A549 (cell line): ENCODE results near the gene SNAP91. TPM values are rescaled to one million over a fixed set of nuclear protein-coding genes. Genes with fewer than 3 reads are reported as not detected.
"Not testable (repeated sequence)": the region's sequence is repeated elsewhere in the genome, so short reads cannot be mapped to it uniquely, and the experiment has no call there.

Source experiments
- ATAC-seq, 2 experiments: fragments of 200-7000 bp in 1 of 2; fragments of >200 bp in 1 of 2; cut with Nextera tagmentation in 1 of 2; cut with Tn5 transposase in 1 of 2; 3 replicates each; pipeline versions ENCODE4 v1.8.0 to v1.9.1; 2018 to 2020; ENCODE audit warnings: mild to moderate bottlenecking in 1 of 2, moderate library complexity in 1 of 2
- CTCF ChIA-PET: fragments of 300-600 bp; sonication (Branson Sonifier 250); formaldehyde crosslinking; extraction: SDS; loops from one replicate; lab custom pipeline; 2021; ENCODE audit warnings: antibody characterized with exemption, inconsistent platforms; lab: Yijun Ruan, JAX
- POLR2A ChIA-PET: fragments of 350-600 bp; formaldehyde crosslinking; extraction: SDS; loops from one replicate; lab custom pipeline; 2021; ENCODE audit warnings: antibody characterized with exemption, inconsistent platforms; lab: Yijun Ruan, JAX
- DNase-seq, 2 experiments: peaks; one replicate each; pipeline versions ENCODE4 v3.0.0 to v3.0.0-alpha.2; 2011 to 2016; ENCODE audit warnings: low read depth in 1 of 2, low spot score in 1 of 2
- FAIRE-seq: peaks from 2 replicates; lab custom pipeline; 2011; peaks lifted over from hg19 to GRCh38; lab: Jason Lieb, UNC
- H3K27ac ChIP-seq, 2 experiments: fragments of >200 bp; sonication (Bioruptor Twin); formaldehyde crosslinking; 3 replicates each; pipeline ENCODE4 v1.5.1; 2016 to 2017
- H3K4me1 ChIP-seq: fragments of >200 bp; sonication (Bioruptor Twin); formaldehyde crosslinking; 3 replicates; pipeline ENCODE4 v1.6.1; 2016
- H3K4me2 ChIP-seq: fragments of >200 bp; sonication (Bioruptor Twin); formaldehyde crosslinking; 3 replicates; pipeline ENCODE4 v1.6.1; 2016
- H3K4me3 ChIP-seq: fragments of >200 bp; sonication (Bioruptor Twin); formaldehyde crosslinking; 3 replicates; pipeline ENCODE4 v1.5.1; 2016
- H3K9me3 ChIP-seq: fragments of >200 bp; sonication (Bioruptor Twin); formaldehyde crosslinking; 3 replicates; pipeline ENCODE4 v1.6.1; 2016
- BHLHE40 ChIP-seq: IDR thresholded peaks from 2 replicates; pipeline ENCODE4 v1.6.1; 2012; ENCODE audit warnings: low read depth, low read length, inconsistent platforms
- CBX2 ChIP-seq: fragments of 200-600 bp; sonication (generic); IDR thresholded peaks from 2 replicates; pipeline ENCODE4 v1.6.1; 2016; ENCODE audit warnings: low read depth, mild to moderate bottlenecking, borderline replicate concordance
- CEBPB ChIP-seq, 2 experiments: fragments of >200 bp in 1 of 2; sonication (Bioruptor Twin) in 1 of 2; formaldehyde crosslinking in 1 of 2; IDR thresholded peaks; 2 replicates each; pipeline ENCODE4 v1.6.1; 2012 to 2016
- CHD4 ChIP-seq: fragments of 200-600 bp; sonication (generic); IDR thresholded peaks from 2 replicates; pipeline ENCODE4 v1.6.1; 2016; ENCODE audit warnings: antibody characterized with exemption, mild to moderate bottlenecking, borderline replicate concordance
- EHF ChIP-seq: fragments of 250-450 bp; sonication (Bioruptor Pico); IDR thresholded peaks from 2 replicates; pipeline ENCODE4 v1.5.0; 2020; ENCODE audit warnings: mild to moderate bottlenecking
- EHMT2 ChIP-seq: fragments of 200-600 bp; sonication (generic); IDR thresholded peaks from 2 replicates; pipeline ENCODE4 v1.6.1; 2016; ENCODE audit warnings: antibody characterized with exemption, low read depth, mild to moderate bottlenecking, moderate library complexity
- FOSB ChIP-seq: fragments of 250-450 bp; sonication (Bioruptor Pico); IDR thresholded peaks from 2 replicates; pipeline ENCODE4 v1.5.0; 2020; ENCODE audit warnings: mild to moderate bottlenecking, moderate library complexity
- FOXS1 ChIP-seq: fragments of 250-450 bp; sonication (Bioruptor Pico); IDR thresholded peaks from 2 replicates; pipeline ENCODE4 v1.5.0; 2020; ENCODE audit warnings: mild to moderate bottlenecking, moderate library complexity
- HES2 ChIP-seq: fragments of >200 bp; sonication (Bioruptor Twin); formaldehyde crosslinking; IDR thresholded peaks from 2 replicates; pipeline ENCODE4 v1.6.1; 2016
- HOXA7 ChIP-seq: fragments of 250-450 bp; sonication (Bioruptor Pico); IDR thresholded peaks from 2 replicates; pipeline ENCODE4 v1.5.0; 2020; ENCODE audit warnings: mild to moderate bottlenecking, moderate library complexity
- HOXB13 ChIP-seq: fragments of 250-450 bp; sonication (Bioruptor Pico); IDR thresholded peaks from 2 replicates; pipeline ENCODE4 v1.5.0; 2020; ENCODE audit warnings: low read depth, mild to moderate bottlenecking, moderate library complexity
- JUNB ChIP-seq: fragments of >200 bp; sonication (Bioruptor Twin); formaldehyde crosslinking; IDR thresholded peaks from 2 replicates; pipeline ENCODE4 v1.6.1; 2016
- MAFK ChIP-seq: fragments of 450-650 bp; IDR thresholded peaks from 2 replicates; pipeline ENCODE4 v1.6.1; 2014; ENCODE audit not compliant: partially characterized antibody
- PBX3 ChIP-seq: IDR thresholded peaks from 2 replicates; pipeline ENCODE4 v1.6.1; 2012
- TFCP2L1 ChIP-seq: fragments of 250-450 bp; sonication (Bioruptor Pico); IDR thresholded peaks from 2 replicates; pipeline ENCODE4 v1.5.0; 2021; ENCODE audit warnings: mild to moderate bottlenecking
- TP53 ChIP-seq: fragments of 250-450 bp; sonication (Bioruptor Pico); IDR thresholded peaks from 2 replicates; pipeline ENCODE4 v1.5.0; 2021; ENCODE audit warnings: mild to moderate bottlenecking, moderate library complexity
- USF2 ChIP-seq: fragments of 450-650 bp; IDR thresholded peaks from 2 replicates; pipeline ENCODE4 v1.6.1; 2014; ENCODE audit warnings: antibody characterized with exemption
- ZNF302 ChIP-seq: fragments of 250-450 bp; sonication (Bioruptor Pico); IDR thresholded peaks from 2 replicates; pipeline ENCODE4 v1.9.0; 2021; ENCODE audit warnings: inconsistent platforms, mild to moderate bottlenecking, moderate library complexity
- ZSCAN20 ChIP-seq: fragments of 250-450 bp; sonication (Bioruptor Pico); IDR thresholded peaks from 2 replicates; pipeline ENCODE4 v1.8.0; 2022; ENCODE audit warnings: mild to moderate bottlenecking, moderate library complexity
- WGBS: methylation state at CpG from one replicate; pipeline ENCODE4 v1.1.6; 2017; ENCODE audit errors: missing lambda C conversion rate; 5-methylcytosine and 5-hydroxymethylcytosine counted together
- polyA plus RNA-seq, 4 experiments: library from polyadenylated mRNA; depleted of rRNA in 3 of 4; stranded (reverse); fragments of >200 nt; fragmentation: RNase III in 1 of 4; extraction: RNeasy Plus Mini Kit Qiagen cat#74134 plus additional on column Dnase treatment in 1 of 4; gene quantifications; 2 replicates in 3 of 4; 3 replicates in 1 of 4; pipeline ENCODE4 v1.2.3, GENCODE V29; 2011 to 2017
- TF ChIP-seq, protein P1 (sequence below): fragments of 200-600 bp; sonication (generic); IDR thresholded peaks from 2 replicates; pipeline ENCODE4 v1.6.1; 2016; ENCODE audit warnings: antibody characterized with exemption, mild to moderate bottlenecking, moderate library complexity

Gene SNAP91
- polyA plus RNA-seq, 2 of the 4 experiments (the other 2 are of a cell fraction), result 0.13 to 0.39 TPM

- DNase-seq, result no peak
- Histone ChIP-seq H3K4me1 (no peaks in the 10 kb centered on the region), H3K27ac (no peak overlapping the region), H3K4me2 (no peak overlapping the region), H3K4me3 (no peak overlapping the region), H3K9me3 (no peaks in the 10 kb centered on the region)
- POLR2A ChIA-PET, result no interaction called here
- 29% methylated on average over 2 of the region's 2 CpGs for WGBS
- no peak for FAIRE-seq
- ATAC-seq, result no peak
- TF ChIP-seq CEBPB (IDR thresholded peaks at IDR 0.05), result no peak
- TF ChIP-seq FOXS1 (CRISPR knock-in tag), result no peak
- no peak for TF ChIP-seq USF2
- TF ChIP-seq TFCP2L1 (CRISPR knock-in tag), result no peak
- no peak for TF ChIP-seq TP53 (CRISPR knock-in tag)
- TF ChIP-seq CHD4, result no peak
- TF ChIP-seq BHLHE40, result no peak
- TF ChIP-seq CBX2, result no peak
- TF ChIP-seq ZSCAN20, result no peak
- no peak for TF ChIP-seq JUNB
- no peak for TF ChIP-seq EHF (CRISPR knock-in tag)
- TF ChIP-seq MAFK, result no peak
- no peak for TF ChIP-seq HOXA7 (CRISPR knock-in tag)
- no peak for TF ChIP-seq FOSB (CRISPR knock-in tag)
- no peak for TF ChIP-seq HOXB13 (CRISPR knock-in tag)
- TF ChIP-seq ZNF302, result no peak
- no peak for TF ChIP-seq PBX3
- no peak for TF ChIP-seq HES2
- CTCF ChIA-PET, result interaction anchor here (0.6 kb wide), 1 partner anchor 199 kb away, joined by 5 read pairs; no protein-coding TSS in a partner anchor
These were observed 47.7 kb upstream of the SNAP91 start for GRCh38 chr6:83756565-83756964.

GRCh38 chr6:83752375-83752774 is 43.5 kb upstream of the SNAP91 start:
- POLR2A ChIA-PET, H3K4me2 ChIP-seq, FAIRE-seq, H3K27ac ChIP-seq, H3K4me1 ChIP-seq, H3K9me3 ChIP-seq, DNase-seq, H3K4me3 ChIP-seq, CTCF ChIA-PET, ATAC-seq: not testable (repeated sequence)
- WGBS, result 27% methylated on average over 5 of the region's 5 CpGs

- POLR2A ChIA-PET, result no interaction called here
- H3K4me3 ChIP-seq, result no peak overlapping the region
- no peak for TF ChIP-seq EHMT2
- TF ChIP-seq, protein P1, sequence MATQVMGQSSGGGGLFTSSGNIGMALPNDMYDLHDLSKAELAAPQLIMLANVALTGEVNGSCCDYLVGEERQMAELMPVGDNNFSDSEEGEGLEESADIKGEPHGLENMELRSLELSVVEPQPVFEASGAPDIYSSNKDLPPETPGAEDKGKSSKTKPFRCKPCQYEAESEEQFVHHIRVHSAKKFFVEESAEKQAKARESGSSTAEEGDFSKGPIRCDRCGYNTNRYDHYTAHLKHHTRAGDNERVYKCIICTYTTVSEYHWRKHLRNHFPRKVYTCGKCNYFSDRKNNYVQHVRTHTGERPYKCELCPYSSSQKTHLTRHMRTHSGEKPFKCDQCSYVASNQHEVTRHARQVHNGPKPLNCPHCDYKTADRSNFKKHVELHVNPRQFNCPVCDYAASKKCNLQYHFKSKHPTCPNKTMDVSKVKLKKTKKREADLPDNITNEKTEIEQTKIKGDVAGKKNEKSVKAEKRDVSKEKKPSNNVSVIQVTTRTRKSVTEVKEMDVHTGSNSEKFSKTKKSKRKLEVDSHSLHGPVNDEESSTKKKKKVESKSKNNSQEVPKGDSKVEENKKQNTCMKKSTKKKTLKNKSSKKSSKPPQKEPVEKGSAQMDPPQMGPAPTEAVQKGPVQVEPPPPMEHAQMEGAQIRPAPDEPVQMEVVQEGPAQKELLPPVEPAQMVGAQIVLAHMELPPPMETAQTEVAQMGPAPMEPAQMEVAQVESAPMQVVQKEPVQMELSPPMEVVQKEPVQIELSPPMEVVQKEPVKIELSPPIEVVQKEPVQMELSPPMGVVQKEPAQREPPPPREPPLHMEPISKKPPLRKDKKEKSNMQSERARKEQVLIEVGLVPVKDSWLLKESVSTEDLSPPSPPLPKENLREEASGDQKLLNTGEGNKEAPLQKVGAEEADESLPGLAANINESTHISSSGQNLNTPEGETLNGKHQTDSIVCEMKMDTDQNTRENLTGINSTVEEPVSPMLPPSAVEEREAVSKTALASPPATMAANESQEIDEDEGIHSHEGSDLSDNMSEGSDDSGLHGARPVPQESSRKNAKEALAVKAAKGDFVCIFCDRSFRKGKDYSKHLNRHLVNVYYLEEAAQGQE, result peak; percentile 73
- TF ChIP-seq, all 56 proteins: peak for 1
- no peak for DNase-seq
- FAIRE-seq, result no peak
- H3K27ac ChIP-seq, result no peak overlapping the region
- H3K4me2 ChIP-seq, result no peak overlapping the region
- WGBS, result 23% methylated on average over 4 of the region's 4 CpGs
- H3K4me1 ChIP-seq, result no peaks in the 10 kb centered on the region
- ATAC-seq, result no peak
- CTCF ChIA-PET, result no interaction called here
- H3K9me3 ChIP-seq, result no peaks in the 10 kb centered on the region
These were observed 32.2 kb upstream of the SNAP91 start for GRCh38 chr6:83741089-83741488.
